Activated naive CD8-positive, alpha-beta T cell treated with anti-CD3 and anti-CD28 coated beads, Interleukin-2, amount 10 ng/mL, durations not matched to agents 7 days and 5 days (primary cell): ENCODE results near the gene DOCK8. TPM values are rescaled to one million over a fixed set of nuclear protein-coding genes. Genes with fewer than 3 reads are reported as not detected.

Experiments
- ATAC-seq: fragments of 150-1000 bp; cut with Tn5 transposase; one replicate; pipeline ENCODE4 v1.10.0; 2021; ENCODE audit warnings: low read depth, moderate library complexity
- POLR2A ChIA-PET: fragments of 350-600 bp; sonication (Branson Sonifier 250); formaldehyde crosslinking; loops from one replicate; lab custom pipeline; 2021; ENCODE audit warnings: antibody characterized with exemption; lab: Charles Lee
- DNase-seq: peaks from one replicate; pipeline ENCODE4 v3.0.0; 2021
- H3K27ac Mint-ChIP-seq: one replicate; pipeline ENCODE4 v1.8.0; 2022; ENCODE audit warnings: mild to moderate bottlenecking, mixed read lengths
- H3K27me3 Mint-ChIP-seq: one replicate; pipeline ENCODE4 v1.8.0; 2022; ENCODE audit warnings: mild to moderate bottlenecking, moderate library complexity, mixed read lengths
- H3K36me3 Mint-ChIP-seq: one replicate; pipeline ENCODE4 v1.8.0; 2021; ENCODE audit warnings: mild to moderate bottlenecking, mixed read lengths
- H3K4me1 Mint-ChIP-seq: one replicate; pipeline ENCODE4 v1.8.0; 2021; ENCODE audit warnings: mixed read lengths
- H3K4me3 Mint-ChIP-seq: one replicate; pipeline ENCODE4 v1.8.0; 2022; ENCODE audit warnings: mild to moderate bottlenecking, moderate library complexity, mixed read lengths
- H3K9me3 Mint-ChIP-seq: one replicate; pipeline ENCODE4 v1.8.0; 2021; ENCODE audit warnings: mixed read lengths
- total RNA-seq, 2 experiments: library from RNA; stranded (reverse); gene quantifications; one replicate each; pipeline ENCODE4 v1.2.3, GENCODE V29; 2021

Gene DOCK8
- total RNA-seq, 2 experiments from 2014 or later, result 318 to 319 TPM

DNA sequence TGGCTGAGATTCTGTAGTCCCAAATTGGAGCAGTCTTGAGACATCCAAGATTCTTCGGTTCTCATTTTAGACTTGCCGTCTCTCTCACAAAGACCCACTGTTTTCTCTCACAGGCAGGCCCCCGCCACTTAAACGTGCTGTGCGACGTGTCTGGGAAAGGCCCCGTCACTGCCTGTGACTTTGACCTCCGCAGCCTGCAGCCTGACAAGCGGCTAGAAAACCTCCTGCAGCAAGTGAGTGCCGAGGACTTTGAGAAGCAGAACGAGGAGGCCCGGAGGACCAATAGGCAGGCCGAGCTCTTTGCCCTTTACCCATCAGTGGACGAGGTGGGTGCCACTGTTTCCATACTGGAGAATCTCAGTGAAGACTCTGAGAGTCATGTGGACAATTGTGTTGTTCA lies 97.2 kb downstream of the DOCK8 start:
- H3K4me3 Mint-ChIP-seq, result no peak overlapping the region
- H3K9me3 Mint-ChIP-seq, result no peaks in the 10 kb centered on the region
- DNase-seq (no peak), ATAC-seq (no peak)
- no peak overlapping the region for H3K27ac Mint-ChIP-seq
- H3K4me1 Mint-ChIP-seq, result peaks cover 2% of the 10 kb centered on the region
- peaks cover 31% of the 10 kb centered on the region for H3K36me3 Mint-ChIP-seq
- POLR2A ChIA-PET, result no interaction called here
- H3K27me3 Mint-ChIP-seq, result no peaks in the 10 kb centered on the region

- Mint-ChIP-seq H3K27ac (no peak overlapping the region), H3K36me3 (peaks cover 32% of the 10 kb centered on the region), H3K27me3 (no peaks in the 10 kb centered on the region), H3K9me3 (no peaks in the 10 kb centered on the region), H3K4me1 (peaks cover 1% of the 10 kb centered on the region), H3K4me3 (no peak overlapping the region)
- POLR2A ChIA-PET, result no interaction called here
- DNase-seq (no peak), ATAC-seq (no peak)
Observed at GRCh38 chr9:312596-313320, 98.1 kb downstream of the DOCK8 start.

- Mint-ChIP-seq H3K27me3 (no peaks in the 10 kb centered on the region), H3K36me3 (peaks cover 28% of the 10 kb centered on the region), H3K27ac (no peak overlapping the region), H3K4me1 (no peaks in the 10 kb centered on the region), H3K9me3 (no peaks in the 10 kb centered on the region), H3K4me3 (no peak overlapping the region)
- POLR2A ChIA-PET, result no interaction called here
- no peak for ATAC-seq
- DNase-seq, result no peak
Observed at GRCh38 chr9:316382-316965, 101.8 kb downstream of the DOCK8 start.

- Mint-ChIP-seq H3K4me3 (no peak overlapping the region), H3K4me1 (peaks cover 2% of the 10 kb centered on the region), H3K27ac (no peak overlapping the region), H3K36me3 (peaks cover 23% of the 10 kb centered on the region), H3K9me3 (no peaks in the 10 kb centered on the region), H3K27me3 (no peaks in the 10 kb centered on the region)
- DNase-seq (no peak), ATAC-seq (no peak)
- POLR2A ChIA-PET, result no interaction called here
Observed at GRCh38 chr9:318646-319045, 104.0 kb downstream of the DOCK8 start.

- peaks cover 30% of the 10 kb centered on the region for H3K36me3 Mint-ChIP-seq
- H3K27ac Mint-ChIP-seq, result no peak overlapping the region
- POLR2A ChIA-PET, result interaction anchor here (0.6 kb wide), 1 partner anchor 280 kb away, joined by 6 read pairs; no protein-coding TSS in a partner anchor
- no peaks in the 10 kb centered on the region for H3K9me3 Mint-ChIP-seq
- no peaks in the 10 kb centered on the region for H3K27me3 Mint-ChIP-seq
- peaks cover 10% of the 10 kb centered on the region for H3K4me1 Mint-ChIP-seq
- H3K4me3 Mint-ChIP-seq, result no peak overlapping the region
- ATAC-seq (no peak), DNase-seq (no peak)
Observed at GRCh38 chr9:324971-325370, 110.3 kb downstream of the DOCK8 start.

DNA sequence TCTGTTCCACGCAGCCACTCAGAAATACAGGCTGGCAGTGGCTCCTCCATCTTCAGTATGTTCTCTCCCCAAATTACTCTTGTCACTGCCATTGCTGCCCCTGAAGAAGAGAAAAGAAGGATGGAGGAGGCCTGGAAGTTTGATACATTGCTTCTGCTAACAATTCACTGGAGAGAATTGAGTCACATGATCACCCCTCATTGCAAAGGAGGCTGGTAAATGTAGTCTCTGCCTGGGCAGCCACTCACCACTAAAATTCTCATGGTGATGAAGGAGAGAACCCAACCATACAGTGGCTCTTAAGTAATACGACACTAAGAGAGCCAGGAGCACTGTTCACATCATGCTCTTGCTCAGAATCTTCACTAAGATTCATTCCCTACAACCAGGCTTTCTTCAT lies 112.0 kb downstream of the DOCK8 start:
- Mint-ChIP-seq H3K9me3 (no peaks in the 10 kb centered on the region), H3K36me3 (peaks cover 34% of the 10 kb centered on the region), H3K4me1 (peaks cover 10% of the 10 kb centered on the region), H3K4me3 (no peak overlapping the region), H3K27ac (no peak overlapping the region), H3K27me3 (no peaks in the 10 kb centered on the region)
- POLR2A ChIA-PET, result no interaction called here
- no peak for ATAC-seq
- no peak for DNase-seq

DNA sequence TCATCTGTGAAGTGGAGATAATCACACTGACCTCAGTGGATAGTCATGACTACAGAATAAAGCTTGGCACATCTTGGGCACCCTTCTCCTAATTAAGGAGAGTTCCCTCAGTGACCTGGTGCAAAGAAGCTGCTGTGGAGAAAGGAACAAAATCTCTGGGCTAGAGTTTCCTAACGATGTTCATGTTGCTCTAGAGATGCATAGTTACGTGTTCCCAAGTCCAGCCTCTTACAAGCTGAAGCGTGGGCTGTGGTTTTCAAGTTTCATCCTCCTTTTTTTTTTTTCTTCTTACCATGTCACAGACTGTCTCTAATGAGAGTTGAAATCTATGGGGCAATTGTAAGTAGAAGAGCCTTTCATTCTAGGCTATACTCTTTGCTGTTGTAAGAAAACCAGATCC lies 113.8 kb downstream of the DOCK8 start:
- POLR2A ChIA-PET, result no interaction called here
- Mint-ChIP-seq H3K27me3 (no peaks in the 10 kb centered on the region), H3K9me3 (no peaks in the 10 kb centered on the region)

DNA sequence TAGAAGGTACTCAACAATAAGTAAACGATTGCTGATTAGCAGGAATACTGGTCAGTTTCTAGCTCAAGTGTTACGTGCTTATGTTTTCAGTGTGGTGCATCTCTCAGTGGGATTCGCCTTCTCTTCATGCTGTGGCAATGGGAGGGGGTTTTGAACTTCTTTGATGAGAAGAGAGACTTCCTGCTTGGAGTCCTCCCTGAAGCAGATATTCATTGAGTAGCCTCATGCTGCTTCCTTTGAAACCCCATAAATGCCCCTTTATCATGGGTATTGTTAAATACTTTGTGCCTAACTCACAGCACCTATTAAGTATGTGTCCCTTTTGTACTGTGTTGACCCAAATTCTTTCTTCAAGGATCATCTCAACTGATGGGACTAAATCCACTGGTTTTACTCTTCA lies 116.5 kb downstream of the DOCK8 start:
- Mint-ChIP-seq H3K4me1 (peaks cover 24% of the 10 kb centered on the region), H3K27ac (no peak overlapping the region), H3K27me3 (no peaks in the 10 kb centered on the region), H3K36me3 (peaks cover 52% of the 10 kb centered on the region), H3K9me3 (no peaks in the 10 kb centered on the region), H3K4me3 (no peak overlapping the region)
- DNase-seq (no peak), ATAC-seq (no peak)
- POLR2A ChIA-PET, result no interaction called here

More for the DNA sequence above, 113.8 kb downstream of the DOCK8 start:
- peaks cover 40% of the 10 kb centered on the region for H3K36me3 Mint-ChIP-seq
- peaks cover 10% of the 10 kb centered on the region for H3K4me1 Mint-ChIP-seq
- no peak for DNase-seq
- no peak for ATAC-seq
- H3K4me3 Mint-ChIP-seq, result no peak overlapping the region
- H3K27ac Mint-ChIP-seq, result peak overlapping the region; percentile 17

- H3K27ac Mint-ChIP-seq, result peak overlapping the region; percentile 72
- no peaks in the 10 kb centered on the region for H3K9me3 Mint-ChIP-seq
- ATAC-seq, result peak; percentile 53
- no peak for DNase-seq
- no peaks in the 10 kb centered on the region for H3K27me3 Mint-ChIP-seq
- H3K4me3 Mint-ChIP-seq, result no peak overlapping the region
- POLR2A ChIA-PET, result no interaction called here
- H3K36me3 Mint-ChIP-seq, result peaks cover 59% of the 10 kb centered on the region
- peaks cover 17% of the 10 kb centered on the region for H3K4me1 Mint-ChIP-seq
Observed at GRCh38 chr9:335373-335772, 120.7 kb downstream of the DOCK8 start.

GRCh38 chr9:336039-336438 lies 121.4 kb downstream of the DOCK8 start:
- no peaks in the 10 kb centered on the region for H3K9me3 Mint-ChIP-seq
- H3K27me3 Mint-ChIP-seq, result no peaks in the 10 kb centered on the region
- POLR2A ChIA-PET, result no interaction called here
- H3K4me3 Mint-ChIP-seq, result no peak overlapping the region
- ATAC-seq, result no peak
- DNase-seq, result no peak
- H3K4me1 Mint-ChIP-seq, result peaks cover 17% of the 10 kb centered on the region
- peaks cover 59% of the 10 kb centered on the region for H3K36me3 Mint-ChIP-seq
- peak overlapping the region; percentile 72 for H3K27ac Mint-ChIP-seq

DNA sequence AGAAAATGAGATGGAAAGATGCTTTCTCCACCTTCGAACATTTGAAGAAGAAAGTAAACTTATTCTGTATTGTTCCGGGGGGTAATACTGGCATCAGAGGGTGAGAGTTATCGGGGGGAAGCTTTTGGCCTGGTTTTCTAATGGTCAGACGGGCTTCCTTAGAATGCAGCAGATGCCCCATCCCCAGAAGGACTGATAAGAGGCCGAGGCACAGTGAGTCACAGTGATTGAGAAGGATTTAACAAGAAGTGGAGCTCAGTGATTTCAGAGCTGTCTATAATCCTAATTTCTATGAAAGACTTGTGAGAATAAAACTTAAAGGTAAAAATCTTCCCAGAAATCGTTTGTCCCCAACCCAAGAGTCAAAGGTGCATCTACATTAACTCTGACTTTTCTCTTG lies 123.9 kb downstream of the DOCK8 start:
- no peaks in the 10 kb centered on the region for H3K27me3 Mint-ChIP-seq
- peaks cover 17% of the 10 kb centered on the region for H3K4me1 Mint-ChIP-seq
- peaks cover 59% of the 10 kb centered on the region for H3K36me3 Mint-ChIP-seq
- H3K27ac Mint-ChIP-seq, result no peak overlapping the region
- DNase-seq, result no peak
- no peak for ATAC-seq
- H3K4me3 Mint-ChIP-seq, result no peak overlapping the region
- POLR2A ChIA-PET, result no interaction called here
- H3K9me3 Mint-ChIP-seq, result no peaks in the 10 kb centered on the region

DNA sequence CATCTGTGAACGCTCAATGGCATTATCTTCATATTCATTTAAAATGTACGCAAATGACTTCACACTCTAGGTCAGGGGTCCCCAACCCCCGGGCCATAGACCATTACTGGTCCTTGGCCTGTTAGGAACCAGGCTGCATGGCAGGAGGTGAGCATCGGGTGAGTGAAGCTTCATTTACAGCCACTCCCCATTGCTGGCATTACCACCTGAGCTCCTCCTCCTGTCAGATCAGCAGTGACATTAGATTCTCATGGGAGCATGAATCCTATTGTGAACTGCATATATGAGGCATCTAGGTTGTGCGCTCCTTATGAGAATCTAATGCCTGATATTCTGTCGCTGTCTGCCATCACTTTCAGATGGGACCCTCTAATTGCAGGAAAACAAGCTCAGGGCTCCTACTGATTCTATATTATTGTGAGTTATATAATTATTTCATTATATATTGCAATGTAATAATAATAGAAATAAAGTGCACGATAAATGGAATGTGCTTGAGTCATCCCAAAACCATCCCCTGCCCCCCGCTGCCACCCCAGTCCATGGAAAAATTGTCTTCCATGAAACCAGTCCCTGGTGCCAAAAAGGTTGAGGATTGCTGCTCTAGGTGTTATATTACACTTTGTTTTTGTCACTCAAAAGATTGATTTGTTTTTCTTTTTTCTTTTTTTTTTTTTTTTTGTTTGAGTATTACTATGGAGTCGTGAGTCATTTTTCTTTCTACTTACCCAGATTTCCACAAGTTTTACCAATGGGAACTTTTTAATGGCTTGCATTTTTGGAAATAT lies 127.2 kb downstream of the DOCK8 start:
- Mint-ChIP-seq H3K4me1 (no peaks in the 10 kb centered on the region), H3K27ac (no peak overlapping the region), H3K4me3 (no peak overlapping the region), H3K27me3 (no peaks in the 10 kb centered on the region), H3K9me3 (no peaks in the 10 kb centered on the region), H3K36me3 (peaks cover 47% of the 10 kb centered on the region)
- POLR2A ChIA-PET, result interaction anchor here (1.2 kb wide), 1 partner anchor 17 kb away, joined by 3 read pairs; no protein-coding TSS in a partner anchor
- DNase-seq, result no peak
- no peak for ATAC-seq

GRCh38 chr9:343773-344172 lies 129.1 kb downstream of the DOCK8 start:
- Mint-ChIP-seq H3K36me3 (peaks cover 43% of the 10 kb centered on the region), H3K27ac (no peak overlapping the region), H3K4me1 (peaks cover 6% of the 10 kb centered on the region), H3K4me3 (no peak overlapping the region), H3K9me3 (no peaks in the 10 kb centered on the region), H3K27me3 (no peaks in the 10 kb centered on the region)
- POLR2A ChIA-PET, result no interaction called here
- DNase-seq (no peak), ATAC-seq (no peak)
